Brain pericyte (primary cell): ENCODE results near the gene FILIP1.
A peak's percentile ranks its signal among the peaks of the same experiment; 100 is the strongest.

Experiments
- DNase-seq: peaks from one replicate; pipeline ENCODE4 v3.0.0-alpha.2; 2012; ENCODE audit warnings: low read depth, low spot score

The FILIP1 gene, protein sequence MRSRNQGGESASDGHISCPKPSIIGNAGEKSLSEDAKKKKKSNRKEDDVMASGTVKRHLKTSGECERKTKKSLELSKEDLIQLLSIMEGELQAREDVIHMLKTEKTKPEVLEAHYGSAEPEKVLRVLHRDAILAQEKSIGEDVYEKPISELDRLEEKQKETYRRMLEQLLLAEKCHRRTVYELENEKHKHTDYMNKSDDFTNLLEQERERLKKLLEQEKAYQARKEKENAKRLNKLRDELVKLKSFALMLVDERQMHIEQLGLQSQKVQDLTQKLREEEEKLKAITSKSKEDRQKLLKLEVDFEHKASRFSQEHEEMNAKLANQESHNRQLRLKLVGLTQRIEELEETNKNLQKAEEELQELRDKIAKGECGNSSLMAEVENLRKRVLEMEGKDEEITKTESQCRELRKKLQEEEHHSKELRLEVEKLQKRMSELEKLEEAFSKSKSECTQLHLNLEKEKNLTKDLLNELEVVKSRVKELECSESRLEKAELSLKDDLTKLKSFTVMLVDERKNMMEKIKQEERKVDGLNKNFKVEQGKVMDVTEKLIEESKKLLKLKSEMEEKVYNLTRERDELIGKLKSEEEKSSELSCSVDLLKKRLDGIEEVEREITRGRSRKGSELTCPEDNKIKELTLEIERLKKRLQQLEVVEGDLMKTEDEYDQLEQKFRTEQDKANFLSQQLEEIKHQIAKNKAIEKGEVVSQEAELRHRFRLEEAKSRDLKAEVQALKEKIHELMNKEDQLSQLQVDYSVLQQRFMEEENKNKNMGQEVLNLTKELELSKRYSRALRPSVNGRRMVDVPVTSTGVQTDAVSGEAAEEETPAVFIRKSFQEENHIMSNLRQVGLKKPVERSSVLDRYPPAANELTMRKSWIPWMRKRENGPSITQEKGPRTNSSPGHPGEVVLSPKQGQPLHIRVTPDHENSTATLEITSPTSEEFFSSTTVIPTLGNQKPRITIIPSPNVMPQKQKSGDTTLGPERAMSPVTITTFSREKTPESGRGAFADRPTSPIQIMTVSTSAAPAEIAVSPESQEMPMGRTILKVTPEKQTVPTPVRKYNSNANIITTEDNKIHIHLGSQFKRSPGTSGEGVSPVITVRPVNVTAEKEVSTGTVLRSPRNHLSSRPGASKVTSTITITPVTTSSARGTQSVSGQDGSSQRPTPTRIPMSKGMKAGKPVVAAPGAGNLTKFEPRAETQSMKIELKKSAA (N-terminal part only)

GRCh38 chr6:75493400-75494064, at the start of gene FILIP1:
Gene FILIP1, minus strand, starts transcription at chr6:75493800. Its CDS starts 78,828 bp downstream, at chr6:75414972.
- no peak for DNase-seq

- no peak for DNase-seq
Observed at GRCh38 chr6:75543311-75543710, 49.7 kb upstream of the FILIP1 start.

GRCh38 chr6:75539136-75539535, 45.5 kb upstream of the FILIP1 start:
- no peak for DNase-seq

DNA sequence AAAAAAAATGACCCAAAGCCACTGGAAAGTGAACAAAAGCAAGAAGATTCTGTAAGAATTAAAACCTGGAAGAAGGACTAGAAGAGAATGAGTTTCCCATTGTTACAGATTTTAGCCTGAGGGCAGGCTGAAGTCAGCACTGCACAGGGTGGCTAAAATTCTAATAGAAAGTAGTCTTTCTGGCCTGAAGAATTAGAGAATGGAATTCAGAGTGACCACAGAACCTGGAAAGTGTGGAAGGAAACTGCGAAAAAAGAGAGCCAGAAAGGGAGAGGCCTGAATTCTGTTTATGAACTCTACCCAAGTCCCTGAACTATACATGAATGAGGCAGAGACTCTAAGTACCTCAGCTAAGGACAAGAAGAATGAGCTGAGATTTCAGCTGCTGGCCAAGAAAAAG, 38.9 kb upstream of the FILIP1 start:
- DNase-seq: no peak

DNA sequence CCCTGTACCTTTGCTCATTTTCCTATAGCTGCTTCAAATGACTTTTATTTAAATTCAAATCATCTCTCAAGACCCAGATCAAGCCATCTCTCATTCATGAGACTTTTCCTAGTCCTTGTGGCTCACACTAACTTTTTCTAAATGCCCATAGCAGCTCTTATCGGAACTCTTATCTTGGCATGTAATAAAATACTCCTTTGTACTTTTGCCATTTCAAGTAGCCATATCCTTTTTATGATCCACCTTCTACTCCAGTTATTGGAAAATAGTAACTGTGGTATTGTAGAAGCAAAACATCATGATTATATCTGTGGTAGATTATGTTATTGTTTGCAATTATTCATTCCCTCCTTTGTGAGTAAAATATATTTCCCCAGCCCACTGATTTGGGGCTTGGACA, 37.6 kb upstream of the FILIP1 start:
- no peak for DNase-seq

GRCh38 chr6:75530696-75531095, 37.1 kb upstream of the FILIP1 start:
- no peak for DNase-seq

DNA sequence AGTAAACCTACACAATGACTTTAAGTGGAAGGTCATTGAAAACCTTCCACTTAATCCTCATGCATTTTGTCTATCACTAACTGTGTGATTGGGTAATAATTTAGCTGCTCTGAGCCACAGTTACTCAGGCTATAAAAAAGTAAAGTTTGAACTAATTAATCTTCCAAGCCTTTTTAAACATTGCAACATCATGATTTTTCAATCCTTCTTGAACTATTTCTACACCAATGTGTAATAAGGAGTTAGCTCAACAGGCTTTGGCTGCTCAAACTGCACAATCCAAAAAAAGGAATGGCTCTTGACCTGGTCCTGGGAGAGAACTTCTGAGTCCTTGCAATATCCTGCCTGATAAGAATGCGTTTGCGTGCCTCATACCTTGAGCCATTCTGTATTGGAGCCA, 34.8 kb upstream of the FILIP1 start:
- DNase-seq: no peak

GRCh38 chr6:75526502-75527127, 33.0 kb upstream of the FILIP1 start:
- DNase-seq: peak; percentile 39

DNA sequence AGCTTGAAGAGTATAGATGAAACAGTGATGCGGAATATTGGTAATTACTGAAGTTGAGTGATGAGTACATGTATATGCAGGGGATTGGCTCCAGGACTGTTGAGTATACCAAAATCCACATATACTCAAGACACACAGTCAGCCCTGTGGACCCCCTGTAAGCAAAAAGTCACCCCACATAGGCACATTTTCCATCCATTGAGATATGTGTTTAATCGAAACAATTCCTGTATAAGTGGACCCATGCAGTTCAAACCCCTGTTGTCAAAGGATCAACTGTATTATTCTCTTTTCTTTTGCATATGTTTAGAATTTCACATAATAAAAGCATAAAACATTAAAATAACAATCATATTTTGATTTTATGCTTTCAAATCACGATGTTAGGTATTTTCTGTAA, 32.1 kb upstream of the FILIP1 start:
- DNase-seq: no peak

GRCh38 chr6:75524322-75524972, 30.8 kb upstream of the FILIP1 start:
- DNase-seq: peak; percentile 62

DNA sequence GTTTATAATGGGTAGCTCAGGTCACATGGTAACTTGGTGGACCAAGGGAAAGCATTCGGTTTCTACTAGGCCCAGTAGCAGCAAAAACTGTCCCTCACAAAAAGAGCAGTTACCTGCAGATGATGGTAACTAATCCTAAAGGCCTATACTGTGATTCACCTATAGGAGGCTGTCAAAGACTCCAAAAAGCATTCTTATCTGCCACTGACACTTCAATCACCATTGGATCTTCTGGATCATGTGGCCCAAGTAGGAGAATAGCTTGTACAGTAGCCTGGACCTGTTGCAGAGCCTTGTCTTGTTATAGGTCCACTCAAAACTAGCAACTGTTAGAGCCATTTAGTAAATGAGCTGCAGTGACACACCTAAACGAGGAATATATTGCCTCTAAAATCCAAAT, 23.2 kb upstream of the FILIP1 start:
- DNase-seq: no peak

DNA sequence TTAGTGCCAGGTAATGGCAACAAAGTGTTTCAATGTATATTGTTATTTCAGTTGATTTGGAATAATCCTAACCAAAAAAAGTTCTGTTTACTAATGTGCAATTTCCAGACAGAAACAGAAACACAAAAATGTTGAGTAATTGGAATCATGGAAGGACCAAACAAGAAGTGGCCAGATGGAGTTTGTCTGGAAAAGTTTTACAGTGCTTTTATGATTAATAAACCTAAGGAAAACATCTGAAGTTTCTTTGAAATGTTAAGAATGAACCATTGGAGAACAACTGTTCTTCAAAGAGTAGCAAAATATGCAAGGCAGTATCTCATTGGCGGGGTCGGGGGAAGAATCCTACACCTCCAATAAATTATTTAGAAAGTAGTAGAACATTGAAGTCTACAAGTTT, 19.0 kb upstream of the FILIP1 start:
- no peak for DNase-seq

DNA sequence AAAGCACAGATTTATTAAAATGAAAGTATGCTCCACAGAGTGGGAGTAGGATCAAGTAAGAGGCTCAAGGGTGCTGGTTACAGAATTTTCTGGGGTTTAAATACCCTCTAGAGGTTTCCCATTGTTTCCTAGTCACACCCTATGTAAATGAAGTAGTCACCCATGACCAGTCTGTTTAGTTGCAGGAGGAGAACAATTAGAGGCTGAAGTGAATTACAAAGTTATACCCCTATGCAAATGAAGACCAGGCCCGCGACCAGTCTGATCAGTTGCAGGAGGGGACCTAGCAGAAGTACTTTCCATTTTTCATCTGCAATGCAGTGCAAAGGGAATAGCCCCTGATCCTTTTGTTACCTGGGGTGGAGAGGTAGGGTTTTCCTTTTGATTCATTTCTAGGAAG, 11.8 kb upstream of the FILIP1 start:
- no peak for DNase-seq

DNA sequence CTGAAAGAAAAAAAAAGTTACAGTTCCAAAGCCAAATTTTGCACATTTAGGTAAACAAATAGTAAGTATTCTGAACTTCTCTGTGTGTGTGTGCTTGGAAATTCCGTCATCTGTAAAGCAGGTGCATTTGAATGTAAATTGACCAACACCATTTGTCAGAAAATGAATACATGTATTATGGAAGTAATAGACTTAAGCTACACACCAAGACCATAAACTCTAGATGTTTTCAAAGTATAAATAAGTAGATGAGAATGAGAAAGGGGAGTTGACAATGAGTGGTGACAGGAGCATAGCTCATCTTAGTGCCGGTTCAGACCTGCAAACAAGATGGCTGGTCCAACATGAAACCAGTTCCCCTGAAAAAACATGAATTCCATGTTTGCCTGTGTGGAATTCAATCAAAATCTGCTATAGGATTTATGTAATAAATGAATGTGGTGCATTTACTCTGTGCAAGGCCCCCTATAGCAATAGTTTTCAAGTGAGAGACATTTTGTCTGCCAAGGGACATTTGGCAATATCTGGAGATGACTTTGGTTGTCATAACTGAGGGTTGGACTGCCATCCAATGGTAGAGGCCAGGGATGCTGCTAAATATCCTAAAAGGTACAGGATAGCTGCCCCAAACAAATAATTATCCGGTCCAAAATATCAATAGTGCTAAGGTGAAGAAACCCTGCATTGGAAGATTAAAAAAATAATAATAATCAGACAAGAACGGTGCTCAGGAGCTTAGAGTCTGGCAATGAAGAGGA, 11.0 kb upstream of the FILIP1 start:
- no peak for DNase-seq

- DNase-seq: no peak
Observed at GRCh38 chr6:75503291-75503690, 9.7 kb upstream of the FILIP1 start.

- DNase-seq: no peak
Observed at GRCh38 chr6:75502884-75503283, 9.3 kb upstream of the FILIP1 start.

DNA sequence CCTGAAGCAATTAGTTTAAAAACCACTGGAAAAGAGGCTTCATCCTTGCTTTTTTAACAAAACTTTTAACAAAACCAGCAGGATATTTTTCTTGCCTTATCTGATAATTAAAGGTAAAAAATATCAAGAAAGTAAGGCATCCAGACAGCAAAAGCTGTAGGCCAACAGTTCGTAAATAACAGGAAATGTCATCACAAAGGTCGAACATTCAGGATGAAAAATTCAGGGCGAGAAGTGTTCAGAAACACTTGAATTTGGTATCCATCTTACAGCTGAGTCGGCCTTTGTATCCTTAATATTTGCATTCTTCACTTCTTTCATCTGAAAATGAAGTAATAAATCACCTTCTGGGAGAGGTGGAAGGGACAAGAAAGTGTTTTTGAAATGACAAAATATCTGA, 8.2 kb upstream of the FILIP1 start:
- DNase-seq: no peak

DNA sequence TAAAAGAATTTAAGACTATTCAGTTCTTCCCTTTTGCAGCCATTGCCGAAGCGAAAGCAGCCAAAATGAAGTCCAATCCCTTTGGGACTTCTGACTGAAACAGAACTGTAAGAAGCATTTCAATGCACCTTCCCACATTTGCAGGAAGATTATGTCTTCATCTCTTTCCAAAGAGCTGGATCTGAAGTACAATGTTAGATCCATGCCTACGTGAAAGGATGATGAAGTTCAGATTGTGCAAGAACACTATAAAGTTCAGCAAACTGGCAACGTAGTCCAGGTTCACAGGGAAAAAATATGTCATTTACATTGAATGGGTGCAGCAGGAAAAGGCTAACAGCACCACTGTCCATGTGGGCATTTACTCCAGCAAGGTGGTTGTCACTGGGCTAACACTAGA, 6.0 kb upstream of the FILIP1 start:
- DNase-seq: no peak

DNA sequence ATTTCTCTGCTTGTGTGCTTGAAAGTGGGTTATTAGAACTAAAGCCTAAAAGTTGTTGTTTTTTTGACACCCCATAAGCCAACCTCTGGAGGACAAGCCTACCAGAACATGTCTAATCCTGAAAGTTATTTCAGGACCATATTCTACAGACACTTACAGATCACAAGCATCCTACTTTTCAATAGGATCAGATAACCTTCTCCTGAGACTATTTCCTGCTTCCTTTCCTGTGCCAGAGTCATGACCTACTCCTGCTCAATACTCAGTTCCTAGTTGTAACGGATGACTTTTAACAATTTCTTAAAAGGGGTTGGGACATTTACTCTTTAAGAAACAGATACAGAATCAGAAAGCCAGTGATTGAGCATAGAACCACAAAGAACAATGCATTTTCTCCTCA, 5.3 kb upstream of the FILIP1 start:
- no peak for DNase-seq

- DNase-seq: no peak
Observed at GRCh38 chr6:75497994-75498393, 4.4 kb upstream of the FILIP1 start.
